NT2/D1 (cell line): ENCODE measurements around the gene PSMC2.

ENCODE experiments used
- SUZ12 ChIP-seq: IDR thresholded peaks from 2 replicates; pipeline ENCODE4 v1.6.1; 2011; ENCODE audit not compliant: insufficient read length, insufficient read depth; ENCODE audit errors: extremely low read depth
- ZNF274 ChIP-seq: IDR thresholded peaks from 2 replicates; pipeline ENCODE4 v1.6.1; 2011; ENCODE audit warnings: mild to moderate bottlenecking, low read depth, low read length

- TF ChIP-seq ZNF274 (no peak), SUZ12 (no peak)
Observed at GRCh38 chr7:103373866-103374643, 26.6 kb downstream of the PSMC2 start.
